ENCODE results near the gene GAS7.
A peak's percentile ranks its signal among the peaks of the same experiment; 100 is the strongest.

DNA sequence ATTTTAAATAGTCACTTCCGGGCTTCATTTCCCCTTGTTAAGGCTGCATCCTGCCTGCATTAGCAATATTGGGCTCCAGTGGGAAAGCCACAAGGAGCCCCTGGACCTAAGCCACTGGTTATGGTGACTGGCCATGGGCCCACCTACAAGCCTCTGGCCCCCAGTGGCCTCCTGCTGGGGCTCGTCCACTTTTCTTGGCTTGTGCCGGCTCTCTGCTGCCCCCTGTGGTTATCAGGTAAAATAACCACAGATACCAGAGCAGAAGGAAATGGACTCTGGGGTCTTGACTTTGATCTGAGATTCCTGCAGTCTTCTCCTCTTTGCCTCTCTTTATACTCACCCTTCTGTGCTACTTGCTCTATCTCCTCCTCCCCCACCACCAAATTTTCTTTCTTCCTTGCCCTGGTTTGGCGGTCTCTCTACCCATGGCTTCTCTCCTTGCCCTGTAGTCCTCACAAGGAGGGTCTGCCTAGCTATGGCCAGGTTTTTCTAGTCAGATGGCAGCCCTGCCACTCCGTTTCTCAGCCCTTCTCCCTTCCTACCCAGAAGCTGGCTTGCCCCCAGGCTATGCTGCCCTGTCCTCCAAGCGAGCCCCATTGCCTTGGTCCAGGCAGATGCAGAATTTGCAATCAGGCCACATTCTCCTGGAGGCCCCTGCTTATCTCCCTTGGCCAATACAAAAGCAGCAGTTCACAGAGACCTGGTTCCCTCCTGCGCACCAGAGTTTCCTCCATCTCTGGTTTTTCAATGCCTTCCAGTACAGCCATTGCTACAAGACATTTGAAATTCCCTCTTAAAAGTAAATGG, 210.4 kb downstream of the GAS7 start:
- TF ChIP-seq POLR2A (IDR thresholded peaks at IDR 0.05) = no peak
- TF ChIP-seq, protein P1, sequence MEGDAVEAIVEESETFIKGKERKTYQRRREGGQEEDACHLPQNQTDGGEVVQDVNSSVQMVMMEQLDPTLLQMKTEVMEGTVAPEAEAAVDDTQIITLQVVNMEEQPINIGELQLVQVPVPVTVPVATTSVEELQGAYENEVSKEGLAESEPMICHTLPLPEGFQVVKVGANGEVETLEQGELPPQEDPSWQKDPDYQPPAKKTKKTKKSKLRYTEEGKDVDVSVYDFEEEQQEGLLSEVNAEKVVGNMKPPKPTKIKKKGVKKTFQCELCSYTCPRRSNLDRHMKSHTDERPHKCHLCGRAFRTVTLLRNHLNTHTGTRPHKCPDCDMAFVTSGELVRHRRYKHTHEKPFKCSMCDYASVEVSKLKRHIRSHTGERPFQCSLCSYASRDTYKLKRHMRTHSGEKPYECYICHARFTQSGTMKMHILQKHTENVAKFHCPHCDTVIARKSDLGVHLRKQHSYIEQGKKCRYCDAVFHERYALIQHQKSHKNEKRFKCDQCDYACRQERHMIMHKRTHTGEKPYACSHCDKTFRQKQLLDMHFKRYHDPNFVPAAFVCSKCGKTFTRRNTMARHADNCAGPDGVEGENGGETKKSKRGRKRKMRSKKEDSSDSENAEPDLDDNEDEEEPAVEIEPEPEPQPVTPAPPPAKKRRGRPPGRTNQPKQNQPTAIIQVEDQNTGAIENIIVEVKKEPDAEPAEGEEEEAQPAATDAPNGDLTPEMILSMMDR (IDR thresholded peaks at IDR 0.05) = peak; percentile 37 to 84 (median 56)
